Heart left ventricle (tissue), 16 donors: ENCODE data around the gene PRXL2B. TPM values are rescaled to one million over a fixed set of nuclear protein-coding genes. Genes with fewer than 3 reads are reported as not detected.

ENCODE experiments used
- ATAC-seq, 4 donors: fragments of 200-7000 bp; cut with Tn5 transposase; one replicate each; pipeline ENCODE4 v1.9.1; 2020 to 2022; ENCODE audit warnings: moderate library complexity in 4 of 4, mild to moderate bottlenecking in 3 of 4, moderate number of reproducible peaks in 1 of 4
- DNase-seq, 5 donors: peaks; one replicate each; pipeline ENCODE4 v3.0.0-alpha.2; 2020
- H3K27ac ChIP-seq, 12 donors: fragments of 200-600 bp; sonication (generic) in 4 of 12; one replicate each; pipeline versions ENCODE4 v1.5.0 to v1.8.0; 2016 to 2022; ENCODE audit warnings: mild to moderate bottlenecking in 2 of 12
- H3K27me3 ChIP-seq, 9 donors: fragments of 200-600 bp; sonication (generic) in 2 of 9; one replicate each; pipeline versions ENCODE4 v1.5.1 to v1.8.0; 2016 to 2022; ENCODE audit warnings: mild to moderate bottlenecking in 3 of 9
- H3K36me3 ChIP-seq, 9 donors: fragments of 200-600 bp; sonication (generic) in 2 of 9; one replicate each; pipeline versions ENCODE4 v1.5.0 to v1.8.0; 2018 to 2022; ENCODE audit warnings: mild to moderate bottlenecking in 2 of 9
- H3K4me1 ChIP-seq, 12 donors: fragments of 200-600 bp; sonication (generic) in 4 of 12; one replicate each; pipeline versions ENCODE4 v1.5.0 to v1.8.0; 2016 to 2022; ENCODE audit warnings: mild to moderate bottlenecking in 3 of 12
- H3K4me3 ChIP-seq, 12 donors: fragments of 200-600 bp; sonication (generic) in 4 of 12; one replicate each; pipeline versions ENCODE4 v1.5.0 to v1.8.0; 2017 to 2022; ENCODE audit warnings: mild to moderate bottlenecking in 9 of 12, moderate library complexity in 4 of 12
- H3K9me3 ChIP-seq, 12 donors: fragments of 200-600 bp; sonication (generic) in 4 of 12; one replicate each; pipeline versions ENCODE4 v1.5.0 to v1.8.0; 2016 to 2022; ENCODE audit warnings: mild to moderate bottlenecking in 1 of 12
- POLR2A ChIP-seq, 2 donors: fragments of 450-650 bp; IDR thresholded peaks; one replicate each; pipeline ENCODE4 v1.6.1; 2017; ENCODE audit warnings: antibody characterized with exemption in 2 of 2, mild to moderate bottlenecking in 2 of 2, moderate library complexity in 2 of 2
- WGBS, 4 donors: extraction: QIAGEN DNeasy Blood & Tissue Kit in 2 of 4; methylation state at CpG; one replicate each; pipeline versions ENCODE4 v1.1.5 to v1.1.7; 2013 to 2018; 5-methylcytosine and 5-hydroxymethylcytosine counted together
- intact Hi-C, 10 donors: fragments of 100-400 bp; cut with DNase I; formaldehyde crosslinking; loops; one replicate each; pipeline versions ENCODE4 v1.11.1 to v1.14.2; 2022
- polyA plus RNA-seq, 2 donors: library from polyadenylated mRNA; stranded (reverse); fragments of 200-250 nt; gene quantifications; one replicate each; pipeline ENCODE4 v1.2.3, GENCODE V29; 2013
- total RNA-seq, 9 donors: library from RNA; depleted of rRNA in 2 of 9; stranded (reverse); fragments of >200 nt in 2 of 9; fragmentation: NEBNext Ultra II Directional in 3 of 9; extraction: Animal tissue kit (Norgen Biotek cat#: 25700) in 3 of 9; gene quantifications; one replicate each; pipeline versions ENCODE4 v1.1.0 to v1.2.4, GENCODE V29; 2016 to 2023
- TF ChIP-seq, protein P1 (sequence below), 12 donors: fragments of 200-600 bp; sonication (generic) in 4 of 12; IDR thresholded peaks; one replicate each; pipeline versions ENCODE4 v1.5.0 to v1.8.0; 2018 to 2022; ENCODE audit warnings: antibody characterized with exemption in 12 of 12, mild to moderate bottlenecking in 5 of 12
- donor health status: ischemic (EF 13 %, LVEDD 7.1; RV severe dilation, severe dysfunction).
- donor health status: healthy with polysubstance abuse.
- donor health status: DM: no; HTN: yes; CAD: no.
- donor health status: DM: no; HTN: no; CAD: no.
- donor health status: ischemic (EF 25% LVEDD 6.9; RV normal size, moderate dysfunction).
- donor health status: ischemic (EF 25% LVEDD 5.7; RV mildly dilated, moderate dysfunction).
- donor health status: healthy.
- donor health status: DM: yes; HTN: yes; CAD: no.
- donor health status: ischemic (EF 35%, LVEDD 5.7; RV mildly dilated, moderate dysfunction).
- donor health status: nonischemic (EF 11% LVEDD 7.7; RV severe dilation, severe dysfunction).
- donor health status: DM: yes; HTN: yes; CAD: no.
- donor health status: PGD.
- donor health status: ischemic (EF 29% LVEDD 5.4; RV normal size, mild dysfunction).
- donor health status: nonischemic (EF 23%, LVEDD 6.1; RV moderate dilation, normal function).

The PRXL2B gene
- total and polyA plus RNA-seq, 11 donors: 5.1 to 13.9 (median 7.9) TPM

DNA sequence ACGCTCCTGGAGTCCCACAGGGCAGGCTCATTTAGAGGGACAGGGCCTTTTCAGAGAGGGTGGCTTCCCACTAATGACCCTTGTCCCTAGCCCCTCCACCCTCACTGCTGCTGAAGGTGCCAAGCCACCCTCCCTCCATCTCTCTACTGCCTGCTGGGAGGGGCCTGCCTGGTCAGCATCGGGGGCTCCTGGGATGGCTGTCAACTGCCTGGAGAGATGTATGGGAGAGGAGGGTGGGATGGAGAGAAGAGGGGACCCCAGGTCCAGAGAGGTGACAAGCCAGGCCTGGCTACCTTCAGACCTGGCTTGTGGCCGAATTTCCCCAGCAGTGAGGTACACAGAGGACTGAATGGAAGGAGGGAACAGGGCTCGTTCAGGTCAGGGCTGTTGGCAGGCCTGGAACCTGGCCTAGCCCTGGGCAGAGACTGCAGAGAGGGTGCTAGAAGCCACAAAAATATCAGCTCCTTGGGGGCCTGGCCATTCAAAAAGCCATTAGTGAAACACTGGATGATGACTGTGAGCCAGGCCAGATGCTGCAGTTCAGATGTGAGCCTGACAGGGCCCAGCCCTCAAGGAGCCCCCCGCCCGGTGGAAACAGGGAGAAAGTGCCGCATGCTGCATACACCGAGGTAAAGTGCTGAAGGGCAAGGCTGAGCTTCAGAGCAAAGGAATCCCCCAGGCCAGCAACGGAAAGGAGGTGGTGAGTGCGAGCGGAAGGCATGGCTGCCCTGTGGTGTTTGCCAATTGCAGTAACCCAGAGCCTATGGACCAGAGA lies 26.2 kb downstream of the PRXL2B start:
- WGBS, 4 donors: 72 to 86% (median 82%) methylated on average over 9 to 11 of the region's 11 CpGs
- H3K27me3 ChIP-seq: peaks cover 0 to 24% (median 2%) of the 10 kb centered on the region in 9 donors
- peaks cover 0 to 6% (median 0%) of the 10 kb centered on the region in 12 donors for H3K4me1 ChIP-seq
- TF ChIP-seq POLR2A (IDR thresholded peaks at IDR 0.05): no peak
- TF ChIP-seq, protein P1, sequence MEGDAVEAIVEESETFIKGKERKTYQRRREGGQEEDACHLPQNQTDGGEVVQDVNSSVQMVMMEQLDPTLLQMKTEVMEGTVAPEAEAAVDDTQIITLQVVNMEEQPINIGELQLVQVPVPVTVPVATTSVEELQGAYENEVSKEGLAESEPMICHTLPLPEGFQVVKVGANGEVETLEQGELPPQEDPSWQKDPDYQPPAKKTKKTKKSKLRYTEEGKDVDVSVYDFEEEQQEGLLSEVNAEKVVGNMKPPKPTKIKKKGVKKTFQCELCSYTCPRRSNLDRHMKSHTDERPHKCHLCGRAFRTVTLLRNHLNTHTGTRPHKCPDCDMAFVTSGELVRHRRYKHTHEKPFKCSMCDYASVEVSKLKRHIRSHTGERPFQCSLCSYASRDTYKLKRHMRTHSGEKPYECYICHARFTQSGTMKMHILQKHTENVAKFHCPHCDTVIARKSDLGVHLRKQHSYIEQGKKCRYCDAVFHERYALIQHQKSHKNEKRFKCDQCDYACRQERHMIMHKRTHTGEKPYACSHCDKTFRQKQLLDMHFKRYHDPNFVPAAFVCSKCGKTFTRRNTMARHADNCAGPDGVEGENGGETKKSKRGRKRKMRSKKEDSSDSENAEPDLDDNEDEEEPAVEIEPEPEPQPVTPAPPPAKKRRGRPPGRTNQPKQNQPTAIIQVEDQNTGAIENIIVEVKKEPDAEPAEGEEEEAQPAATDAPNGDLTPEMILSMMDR (IDR thresholded peaks at IDR 0.05): no peak
- peak in 1 of 5 donors; percentile 30 for DNase-seq
- no peak overlapping the region for H3K4me3 ChIP-seq
- no peak overlapping the region for H3K27ac ChIP-seq
- no peaks in the 10 kb centered on the region for H3K36me3 ChIP-seq
- no peak for ATAC-seq
- peaks cover 0 to 34% (median 15%) of the 10 kb centered on the region in 12 donors for H3K9me3 ChIP-seq
- intact Hi-C loops: no loop called here

DNA sequence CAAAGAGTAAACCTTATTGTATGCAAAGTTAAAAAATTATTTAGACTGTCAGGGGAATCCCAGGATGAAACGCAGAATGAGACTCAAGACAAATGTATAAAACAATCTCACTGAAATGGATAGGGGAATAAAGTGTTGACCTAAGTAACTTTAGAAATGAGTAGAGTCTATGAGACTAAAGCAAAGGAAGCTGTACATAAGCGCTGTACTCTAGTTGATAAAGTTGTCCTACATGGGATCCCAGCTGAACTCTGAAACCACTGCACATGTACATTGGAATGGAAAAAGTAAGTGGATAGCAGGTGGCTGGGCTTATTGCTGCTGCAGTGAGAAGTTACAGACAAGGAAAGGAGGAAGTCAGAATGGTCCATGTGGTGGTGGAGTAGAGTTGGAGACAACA lies 27.6 kb downstream of the PRXL2B start:
- TF ChIP-seq, protein P1 (IDR thresholded peaks at IDR 0.05): no peak
- no peak for TF ChIP-seq POLR2A (IDR thresholded peaks at IDR 0.05)
- WGBS, 4 donors: 91 to 94% (median 92%) methylated on average over 2 of the region's 2 CpGs
- Histone ChIP-seq H3K36me3 (no peaks in the 10 kb centered on the region), H3K4me3 (no peak overlapping the region), H3K9me3 (peaks cover 0 to 34% (median 15%) of the 10 kb centered on the region in 12 donors), H3K27me3 (peaks cover 0 to 37% (median 3%) of the 10 kb centered on the region in 9 donors), H3K27ac (no peak overlapping the region), H3K4me1 (peaks cover 0 to 6% (median 0%) of the 10 kb centered on the region in 12 donors)
- ATAC-seq (no peak), DNase-seq (no peak)
- intact Hi-C loops: no loop called here

DNA sequence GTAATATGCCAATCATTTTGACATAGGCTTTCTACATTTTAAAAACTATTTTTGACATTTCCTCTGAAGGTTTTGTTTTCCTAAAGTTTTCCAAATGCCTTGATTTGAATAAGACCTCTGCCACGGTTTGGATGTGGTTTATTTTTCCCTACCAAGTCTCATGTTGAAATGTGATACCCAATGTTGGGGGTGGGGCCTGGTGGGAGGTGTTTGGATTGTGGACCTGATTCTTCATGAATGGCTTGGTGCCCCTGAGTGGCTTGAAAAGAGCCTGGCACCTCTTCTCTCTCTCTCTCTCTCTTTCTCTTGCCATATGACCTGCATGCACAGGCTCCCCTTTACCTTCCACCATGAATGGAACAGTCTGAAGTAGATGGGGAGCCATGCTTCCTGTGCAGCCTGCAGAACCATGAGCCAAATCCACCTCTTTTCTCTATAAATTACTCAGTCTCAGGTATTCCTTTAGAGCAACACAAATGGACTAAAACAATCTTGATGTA lies 31.4 kb downstream of the PRXL2B start:
- no peaks in the 10 kb centered on the region for H3K4me1 ChIP-seq
- WGBS, 4 donors: 5 to 17% (median 10%) methylated on average over 1 of the region's 1 CpG
- no peak overlapping the region for H3K27ac ChIP-seq
- H3K27me3 ChIP-seq: peaks cover 0 to 39% (median 3%) of the 10 kb centered on the region in 9 donors
- H3K4me3 ChIP-seq: no peak overlapping the region
- DNase-seq (no peak), ATAC-seq (no peak)
- H3K9me3 ChIP-seq: peaks cover 0 to 34% (median 15%) of the 10 kb centered on the region in 12 donors
- no peaks in the 10 kb centered on the region for H3K36me3 ChIP-seq
- intact Hi-C loops: no loop called here
- TF ChIP-seq POLR2A (IDR thresholded peaks at IDR 0.05): no peak
- TF ChIP-seq, protein P1 (IDR thresholded peaks at IDR 0.05): no peak

DNA sequence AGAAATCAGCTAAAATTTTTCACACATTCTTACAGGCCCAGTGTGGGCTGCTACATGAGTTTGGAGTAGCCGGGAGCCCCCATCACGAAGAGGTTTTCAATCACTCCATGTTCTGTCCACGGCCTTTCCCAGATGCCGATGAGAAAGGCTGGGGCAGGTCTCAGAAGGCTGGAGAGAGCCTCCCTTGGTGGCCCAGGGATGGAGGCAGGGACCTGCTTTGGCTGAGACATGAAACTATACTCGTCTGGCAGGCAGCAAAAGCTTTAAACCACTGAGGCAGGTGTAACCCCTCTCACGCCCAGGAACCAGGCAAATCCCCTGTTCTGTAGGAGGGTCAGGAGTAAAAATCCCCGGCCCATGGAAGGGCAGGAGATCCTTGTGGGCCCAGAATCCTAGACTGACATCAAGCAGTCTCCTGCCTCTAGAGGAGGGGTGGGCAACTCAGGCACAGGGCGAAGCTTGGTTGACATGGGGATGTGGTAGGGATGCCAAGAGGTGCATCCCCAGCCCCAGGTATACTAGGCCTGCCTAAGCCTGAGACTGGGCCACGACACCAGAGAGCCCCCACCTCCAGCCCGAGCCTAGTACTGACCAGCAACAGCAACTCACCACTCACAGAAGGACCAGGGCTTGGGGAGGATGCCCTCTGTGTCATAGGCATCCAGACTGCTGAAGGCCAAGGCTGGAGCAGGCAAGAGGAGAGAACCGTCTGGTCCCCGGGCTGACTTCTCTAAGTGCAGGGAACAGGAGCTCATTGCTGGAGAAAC lies 37.2 kb downstream of the PRXL2B start:
- Histone ChIP-seq H3K27me3 (peaks cover 12 to 65% (median 29%) of the 10 kb centered on the region in 9 donors), H3K9me3 (no peaks in the 10 kb centered on the region), H3K4me3 (no peak overlapping the region), H3K36me3 (no peaks in the 10 kb centered on the region), H3K4me1 (peaks cover 0 to 8% (median 0%) of the 10 kb centered on the region in 12 donors), H3K27ac (no peak overlapping the region)
- intact Hi-C loops: no loop called here
- ATAC-seq: peak in 1 of 4 donors; percentile 20
- peak in 1 of 5 donors; percentile 33 for DNase-seq
- 80 to 81% (median 81%) methylated on average over 10 to 12 of the region's 12 CpGs for WGBS, 4 donors
- no peak for TF ChIP-seq POLR2A (IDR thresholded peaks at IDR 0.05)
- TF ChIP-seq, protein P1 (IDR thresholded peaks at IDR 0.05): no peak
